GM19463 (cell line): ENCODE measurements around the gene HLA-DMB.

Experiments used
- ATAC-seq: cut with Tn5 transposase; IDR thresholded peaks from one replicate; pipeline ENCODE4 v1.9.1; 2021; ENCODE audit warnings: mild to moderate bottlenecking, moderate library complexity; ENCODE audit not compliant: unreplicated experiment

HLA-DMB gene

DNA sequence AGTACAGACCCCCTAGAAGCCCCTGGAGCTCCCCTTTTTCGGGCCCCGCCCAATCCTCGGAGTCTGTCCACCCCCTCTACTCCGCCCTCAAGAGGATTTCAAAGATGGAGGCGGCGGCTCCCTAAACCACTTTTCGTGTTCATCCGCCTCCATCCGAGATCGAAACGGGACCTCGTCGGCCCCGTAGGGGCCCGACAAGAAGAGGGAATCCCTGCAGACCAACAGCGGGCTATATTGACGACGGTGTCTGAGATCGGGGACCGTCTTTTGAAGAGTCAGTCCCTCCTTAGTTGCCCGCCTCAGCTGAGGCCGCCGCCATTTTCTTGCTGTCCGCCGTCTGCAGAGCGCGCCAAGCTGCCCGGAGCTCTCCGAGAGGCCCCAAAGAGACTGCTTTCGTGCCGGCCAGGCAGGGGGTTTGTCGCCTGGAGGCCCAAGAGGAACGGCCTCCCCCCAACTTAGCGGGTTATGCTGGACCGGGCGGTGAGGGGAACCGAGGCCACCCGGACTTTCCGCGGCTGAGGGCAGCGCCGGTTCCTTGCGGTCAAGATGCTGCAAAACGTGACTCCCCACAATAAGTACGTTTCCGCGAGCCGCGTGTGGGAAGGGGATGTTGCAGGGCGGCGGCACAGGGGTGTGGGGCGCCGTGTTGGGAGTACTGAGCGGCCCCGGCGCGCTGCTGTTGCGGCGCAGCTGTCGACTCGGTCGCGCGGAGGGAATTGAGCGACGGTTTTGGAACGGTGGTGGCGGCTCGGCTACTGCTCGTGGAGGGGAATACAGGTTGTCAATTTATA, 31.7 kb upstream of the HLA-DMB start:
- ATAC-seq = no peak

DNA sequence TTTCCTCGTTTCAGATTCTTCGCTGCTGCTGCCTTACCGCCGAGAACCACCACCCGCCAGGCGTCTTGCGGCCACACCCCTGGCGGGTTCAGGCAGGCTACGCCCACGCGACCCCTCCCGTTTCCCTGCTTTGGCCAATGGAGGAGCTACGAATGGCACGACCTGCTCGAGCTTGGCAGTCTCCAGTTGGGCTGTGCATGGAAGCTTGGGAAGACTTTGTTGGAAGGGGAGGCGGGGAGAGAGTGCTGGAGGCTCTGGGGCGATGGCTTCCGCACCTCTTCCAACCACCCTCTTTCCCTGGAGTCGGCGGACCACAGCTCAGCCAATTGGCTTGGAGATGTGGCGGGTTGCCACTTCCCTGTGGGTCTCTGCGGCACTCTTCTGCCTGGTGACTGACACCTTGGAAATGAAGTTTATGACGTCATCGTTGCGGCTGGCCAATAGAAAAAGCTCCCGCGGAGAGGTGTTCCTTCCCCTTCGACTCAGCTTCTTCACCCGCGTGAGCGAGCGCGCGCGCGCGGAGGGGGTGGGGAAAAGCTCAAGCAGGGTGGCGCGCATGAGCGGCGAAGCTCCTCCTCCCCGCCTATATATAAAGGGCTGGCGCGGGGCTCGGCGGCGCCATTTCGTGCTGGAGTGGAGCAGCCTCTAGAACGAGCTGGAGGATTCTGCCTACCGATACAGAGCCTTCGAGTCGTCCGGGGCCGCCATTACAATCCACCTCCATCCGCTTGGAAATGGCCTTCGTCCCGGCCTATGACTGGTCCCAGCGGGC, 30.9 kb upstream of the HLA-DMB start:
- peak; percentile 45 for ATAC-seq

DNA sequence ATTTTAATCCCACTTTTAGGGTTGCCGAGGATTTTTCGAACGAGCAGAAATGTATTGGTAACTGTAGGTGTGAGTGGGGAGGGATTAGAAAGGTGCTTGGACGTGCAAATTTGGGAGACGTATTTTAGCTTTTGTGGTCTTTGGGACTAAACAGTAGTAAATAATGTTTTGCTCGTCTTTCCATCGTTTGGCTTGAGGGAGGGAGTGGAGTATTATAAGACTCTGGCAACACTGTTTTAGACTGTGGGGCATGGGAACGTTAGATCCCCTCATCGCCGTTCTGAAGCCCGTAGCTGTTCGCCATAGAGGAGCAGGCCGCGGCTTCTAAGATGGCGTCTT, 30.4 kb upstream of the HLA-DMB start:
- ATAC-seq = no peak

DNA sequence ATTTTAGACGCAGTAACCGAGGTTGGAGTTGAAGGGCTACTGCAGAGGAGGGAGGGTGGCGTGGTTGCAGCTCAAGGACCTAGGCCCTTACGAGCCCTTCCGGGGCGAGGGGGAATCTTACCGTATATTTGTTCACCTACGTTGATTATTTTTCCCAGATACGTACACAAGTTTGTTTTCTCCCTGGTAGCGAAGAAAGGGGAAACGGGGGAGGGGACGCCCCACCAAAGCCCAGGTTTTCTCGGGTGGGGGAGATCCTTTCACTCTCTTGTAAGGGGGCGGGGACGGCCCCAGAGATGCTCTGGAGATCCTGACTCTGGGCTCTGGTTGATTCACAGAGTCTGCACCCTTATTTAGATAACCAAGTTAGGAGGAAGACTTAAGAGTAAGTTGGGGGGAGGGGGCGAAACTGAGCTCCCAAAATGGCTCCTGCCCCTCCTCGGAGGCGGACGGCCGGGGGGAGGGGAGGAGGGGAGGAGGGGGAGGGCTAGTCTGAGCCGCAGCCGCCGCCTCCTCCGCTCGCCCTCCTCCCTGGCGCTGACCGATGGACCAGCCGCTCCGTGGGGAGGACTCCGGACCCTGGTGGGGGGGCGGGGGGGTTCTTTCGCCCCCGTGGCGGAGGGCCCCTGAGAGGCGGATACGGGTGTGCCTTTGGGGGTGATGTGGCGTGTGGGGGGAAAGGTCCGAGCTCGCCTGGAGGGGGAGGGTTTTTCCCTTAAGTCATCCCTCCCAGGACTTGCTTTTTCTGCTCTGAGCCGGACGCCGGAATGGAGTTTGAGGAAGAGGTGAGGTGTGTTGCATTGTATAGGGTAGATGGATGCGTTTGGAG, 29.8 kb upstream of the HLA-DMB start:
- ATAC-seq = no peak

DNA sequence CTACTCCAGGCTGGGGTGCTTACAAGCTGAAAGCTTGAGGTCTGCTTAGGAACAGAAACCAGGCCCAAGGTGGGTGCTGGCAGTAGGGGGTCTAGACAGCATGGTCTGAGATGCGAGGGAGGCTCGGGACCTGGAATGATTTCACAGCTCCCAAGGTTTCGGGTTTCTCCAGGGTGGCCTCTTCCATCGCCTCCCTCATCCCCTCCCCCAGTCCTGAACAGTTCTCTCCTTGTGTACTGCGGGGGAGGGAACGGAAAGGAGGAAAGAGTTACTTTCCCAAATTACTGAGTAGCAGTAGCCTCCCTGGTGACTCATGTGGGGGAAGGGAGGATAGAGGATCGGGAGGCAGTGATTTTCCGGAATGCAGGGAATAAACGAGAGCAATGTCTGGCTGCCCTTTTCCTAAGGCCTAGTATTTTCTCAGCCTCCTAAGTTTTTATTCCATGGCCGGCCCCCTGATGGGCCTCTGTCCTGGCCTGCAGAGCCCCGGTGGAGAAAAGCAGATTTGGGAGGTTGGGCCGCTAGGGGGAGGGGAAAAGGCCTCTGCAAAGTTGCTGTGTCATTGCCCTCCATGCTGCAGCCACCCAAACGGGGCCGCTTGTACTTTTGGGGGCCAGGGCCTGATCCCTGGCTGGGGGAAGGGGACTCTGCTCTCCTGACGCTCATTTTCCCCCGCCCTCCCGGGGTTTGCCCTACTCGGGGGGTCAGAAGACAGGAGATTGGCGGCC, 29.0 kb upstream of the HLA-DMB start:
- no peak for ATAC-seq

DNA sequence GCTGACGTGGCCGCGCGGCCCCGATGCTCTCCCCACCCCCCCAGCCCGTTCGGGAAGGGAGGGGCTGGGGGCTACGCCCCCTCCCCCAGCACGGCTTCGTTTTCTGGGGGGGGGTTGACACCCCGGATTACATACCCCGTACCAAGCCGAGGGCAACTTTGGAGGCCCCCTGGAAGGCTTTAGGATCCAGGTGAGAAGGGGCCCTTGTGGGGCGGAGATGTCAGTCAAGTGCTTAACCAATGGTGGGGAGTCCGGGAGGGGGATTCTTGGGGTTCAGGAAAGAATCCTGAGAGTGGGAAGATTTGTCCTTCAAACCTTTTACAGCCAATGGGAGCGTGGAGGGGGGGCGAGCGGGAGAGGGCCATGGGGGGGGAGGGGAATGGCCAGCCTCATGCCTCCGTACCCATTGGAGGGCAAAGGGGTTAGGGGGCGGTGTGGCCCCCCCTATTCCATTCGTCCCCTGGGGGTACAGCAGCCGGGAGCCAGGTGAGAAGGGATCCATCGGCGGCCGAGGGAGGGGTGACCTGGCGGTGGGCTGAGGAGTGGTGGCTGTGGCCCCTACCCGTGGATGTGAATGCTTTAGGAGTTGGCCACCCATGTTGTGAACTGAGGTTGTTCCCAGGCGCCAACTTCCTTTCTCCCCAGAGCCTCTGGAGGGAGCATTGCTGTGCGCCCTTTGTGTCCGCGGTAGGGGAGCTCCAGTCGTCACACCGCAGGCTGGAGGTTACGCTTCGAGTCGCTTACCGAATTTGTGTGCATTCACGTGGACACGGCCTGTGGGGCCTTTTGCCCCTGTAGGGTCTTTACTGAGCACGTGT, 28.2 kb upstream of the HLA-DMB start:
- no peak for ATAC-seq

DNA sequence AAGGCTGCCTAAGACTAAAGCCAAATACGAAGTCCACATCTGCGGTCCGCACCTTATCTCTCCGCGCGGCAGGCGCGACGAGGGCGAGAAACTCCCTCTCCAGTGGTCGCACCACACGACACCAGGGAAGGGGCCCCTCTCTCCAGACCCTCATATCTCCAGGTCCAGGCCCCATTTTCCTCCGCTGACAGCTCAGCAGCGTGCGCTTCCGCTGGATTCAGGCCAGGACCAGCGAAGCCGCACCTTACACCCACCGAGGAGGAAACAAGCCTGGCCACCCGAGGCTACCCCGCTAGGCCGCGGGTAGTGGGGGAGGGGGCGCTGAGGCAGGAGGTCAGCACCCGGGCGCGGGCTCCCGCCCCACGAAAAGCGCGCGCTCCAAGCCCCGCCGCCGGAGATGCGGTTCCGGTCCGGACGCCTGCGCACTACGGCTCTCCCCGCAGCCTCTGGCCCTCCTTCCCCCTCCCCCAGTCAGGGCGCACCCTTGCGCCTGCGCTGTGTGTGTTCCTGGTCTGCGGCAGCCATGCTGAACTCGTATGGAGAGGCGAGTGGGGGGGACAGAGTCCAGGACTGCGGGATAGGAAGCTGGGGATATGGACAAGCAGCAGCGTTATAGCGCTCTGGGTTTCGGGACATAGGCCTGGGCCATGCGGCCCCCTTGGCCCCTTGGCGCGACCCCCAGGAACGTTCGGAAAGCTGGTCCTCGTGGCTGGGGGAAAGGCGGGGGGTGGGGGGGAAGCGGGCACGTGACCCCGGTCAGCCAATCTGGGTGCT, 27.5 kb upstream of the HLA-DMB start, which contains the start of gene BRD2:
Gene BRD2 (plus strand): TSS at position 502 of the 774 bp plus-strand sequence. CDS start 4,305 bp downstream, outside the sequence.
- no peak for ATAC-seq

DNA sequence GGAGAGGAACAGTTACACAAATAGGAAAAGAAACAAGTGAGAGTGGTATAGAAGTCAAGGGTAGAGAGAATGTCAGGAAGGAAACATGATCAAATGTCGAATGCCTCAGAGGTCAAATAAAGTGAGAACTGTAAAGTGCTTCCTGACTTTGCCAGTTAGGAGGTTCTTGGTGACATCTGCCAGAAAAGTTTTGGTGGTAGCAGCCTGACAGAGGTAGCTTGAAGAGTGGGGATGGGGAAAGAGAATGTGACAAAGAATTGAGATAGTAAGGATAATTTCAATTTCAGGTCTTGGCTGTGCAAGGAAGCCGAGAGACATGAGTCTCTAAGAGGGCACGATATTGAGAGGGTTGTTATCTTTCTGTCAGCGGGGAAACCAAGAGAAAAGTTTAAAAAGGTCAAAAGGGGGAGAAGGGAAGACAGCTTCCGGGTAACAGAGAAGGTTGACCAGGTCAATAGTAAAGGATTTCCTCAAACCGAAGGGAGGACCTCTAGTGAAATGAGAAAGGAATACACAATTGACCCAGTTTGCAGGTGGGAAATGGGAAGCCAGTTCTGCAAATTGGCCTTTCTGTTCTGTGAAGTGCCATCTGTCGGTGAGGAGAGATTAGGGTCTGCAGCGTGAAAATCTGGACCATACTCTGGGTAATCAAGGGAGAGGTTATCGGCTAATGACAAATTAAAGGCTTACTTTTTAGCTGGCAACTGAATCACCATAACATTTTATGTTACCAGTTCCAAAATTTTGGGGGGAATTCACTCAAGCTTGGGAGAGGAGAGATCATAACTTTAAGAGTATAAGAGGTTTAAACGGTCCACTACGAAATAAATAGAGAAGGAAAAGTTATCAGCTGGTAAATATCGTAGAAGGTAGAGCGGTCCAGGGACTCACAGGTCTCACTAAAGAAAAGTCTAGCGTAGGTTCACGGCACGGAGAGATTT, 26.6 kb upstream of the HLA-DMB start:
- no peak for ATAC-seq

DNA sequence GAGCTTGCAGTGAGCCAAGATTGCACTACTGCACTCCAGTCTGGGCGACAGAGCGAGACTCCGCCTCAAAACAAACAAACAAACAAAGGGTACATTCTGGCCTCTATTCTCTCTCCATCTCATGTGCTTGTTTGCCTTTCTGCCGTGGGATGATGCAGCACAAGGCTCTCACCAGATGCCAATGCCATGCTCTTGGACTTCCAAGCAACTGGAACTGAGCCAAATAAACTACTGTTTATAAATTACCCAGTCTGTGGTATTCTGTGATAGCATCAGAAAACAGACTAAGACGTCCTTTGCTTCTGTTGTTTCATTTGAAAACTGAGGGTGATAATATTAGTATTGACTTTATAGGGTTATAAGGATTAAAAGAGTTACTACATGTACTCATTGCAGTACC, 23.9 kb upstream of the HLA-DMB start:
- ATAC-seq = no peak

DNA sequence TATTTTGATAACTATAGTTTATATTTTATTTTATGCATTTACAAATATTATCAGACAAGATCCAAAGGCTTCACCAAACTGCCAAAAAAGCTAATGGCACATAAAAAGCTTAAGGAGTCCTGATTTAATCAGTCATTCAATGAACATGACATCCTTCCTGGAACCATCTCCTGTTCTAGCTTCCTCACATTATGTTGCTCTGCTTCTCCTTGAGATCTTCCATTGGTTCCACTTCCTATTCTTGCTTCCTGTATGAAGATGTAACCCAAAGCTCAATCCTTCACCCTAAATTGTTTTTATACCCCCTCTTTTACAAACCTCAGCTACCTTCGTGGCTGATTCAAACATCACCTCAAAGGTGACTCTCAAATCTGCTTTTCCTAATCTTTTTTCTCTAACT, 23.0 kb upstream of the HLA-DMB start:
- no peak for ATAC-seq

DNA sequence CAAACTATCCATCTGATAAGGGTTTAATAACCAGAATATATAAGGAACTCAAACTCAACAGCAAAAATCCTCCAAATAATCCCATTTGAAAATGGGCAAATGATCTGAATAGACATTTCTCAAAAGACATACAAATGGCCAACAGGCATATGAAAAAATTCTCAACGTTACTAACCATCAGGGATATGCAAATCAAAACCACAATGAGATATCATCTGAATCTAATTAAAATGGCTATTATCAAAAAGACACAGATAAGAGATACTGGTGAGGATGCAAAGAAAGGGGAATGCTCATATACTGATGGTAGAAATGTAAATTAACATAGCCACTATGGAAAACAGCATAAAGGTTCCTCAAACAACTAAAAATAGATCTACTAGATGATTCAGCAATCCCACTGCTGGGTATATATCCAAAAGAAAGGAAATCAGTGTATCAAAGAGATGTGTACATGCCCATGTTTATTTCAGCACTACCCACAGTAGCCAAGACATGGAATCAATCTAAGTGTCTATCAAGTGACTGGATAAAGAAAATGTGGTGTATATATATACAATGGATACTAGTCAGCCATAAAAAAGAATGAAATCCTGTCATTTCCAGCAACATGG, 21.5 kb upstream of the HLA-DMB start:
- no peak for ATAC-seq

DNA sequence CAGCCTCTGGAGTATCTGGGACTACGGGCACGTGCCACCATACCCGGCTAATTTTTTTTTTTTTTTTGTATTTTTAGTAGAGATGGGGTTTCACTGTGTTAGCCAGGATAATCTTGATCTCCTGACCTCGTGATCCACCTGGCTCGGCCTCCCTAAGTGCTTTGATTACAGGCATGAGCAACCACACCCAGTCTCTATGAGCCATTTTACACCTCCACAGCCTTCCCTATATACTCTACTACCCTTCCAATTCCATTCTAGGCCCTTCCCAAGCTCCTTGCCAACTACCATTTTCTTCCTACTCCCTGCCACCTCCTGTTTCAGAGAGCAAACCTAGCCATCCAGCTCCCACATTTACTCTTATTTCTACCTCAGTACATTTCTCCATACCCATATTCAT, 19.7 kb upstream of the HLA-DMB start:
- no peak for ATAC-seq

DNA sequence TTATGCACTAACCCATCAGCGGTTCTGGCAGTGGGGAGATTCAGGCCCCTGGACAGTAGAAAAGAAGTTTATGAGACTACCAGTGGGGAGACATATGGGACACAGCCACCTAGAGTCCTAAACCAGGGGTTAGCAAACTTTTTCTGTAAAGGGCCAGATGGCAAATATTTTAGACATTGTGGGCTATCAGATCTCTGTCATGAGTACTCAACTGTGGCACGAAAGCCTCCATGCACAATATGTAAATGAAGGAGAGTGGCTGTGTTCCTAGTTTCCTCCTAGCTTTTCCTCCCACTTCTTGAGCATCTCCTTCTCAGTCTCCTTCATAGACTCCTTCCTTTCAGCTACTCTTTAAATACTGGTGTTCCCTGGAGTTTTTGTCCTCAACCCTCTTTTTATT, 15.3 kb upstream of the HLA-DMB start:
- no peak for ATAC-seq

DNA sequence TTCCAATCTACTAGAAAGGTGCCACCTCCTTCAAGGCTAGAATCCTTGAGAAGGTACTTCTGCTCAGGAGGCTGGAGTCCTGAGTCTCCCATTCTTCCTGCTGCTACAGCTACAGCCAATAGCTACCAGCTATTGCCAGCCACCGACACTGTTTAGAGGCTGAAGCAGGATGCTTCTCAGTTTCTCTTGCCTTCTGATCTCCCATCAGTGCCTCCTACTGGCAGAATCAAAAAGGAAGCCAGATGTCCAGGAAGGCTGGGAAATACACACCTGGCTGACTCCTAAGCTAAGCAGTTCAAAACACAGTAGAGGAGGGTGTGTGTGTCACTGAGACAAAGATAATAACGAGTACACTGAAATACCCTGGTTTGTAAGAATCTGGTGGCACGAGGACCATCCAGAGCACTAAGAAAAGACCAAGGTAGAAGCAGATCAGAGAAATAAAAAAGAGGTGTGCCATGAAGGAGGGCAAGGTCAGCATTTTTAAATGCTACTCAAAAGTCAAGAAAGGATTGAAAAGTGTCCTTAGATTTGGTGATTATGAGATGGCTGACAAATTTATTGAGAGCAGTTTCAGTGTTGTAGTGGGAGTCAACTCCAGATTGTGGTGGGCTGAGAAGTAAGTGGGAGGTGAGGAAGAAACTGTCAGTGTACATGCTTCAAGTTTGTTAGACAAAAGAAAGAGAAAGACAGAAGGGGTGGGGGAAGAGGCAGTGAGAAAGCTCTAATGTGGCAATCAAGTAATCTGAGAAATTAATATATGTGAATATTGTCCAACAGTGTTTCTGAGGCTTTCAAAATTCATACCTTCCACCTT, 14.4 kb upstream of the HLA-DMB start:
- ATAC-seq = no peak

DNA sequence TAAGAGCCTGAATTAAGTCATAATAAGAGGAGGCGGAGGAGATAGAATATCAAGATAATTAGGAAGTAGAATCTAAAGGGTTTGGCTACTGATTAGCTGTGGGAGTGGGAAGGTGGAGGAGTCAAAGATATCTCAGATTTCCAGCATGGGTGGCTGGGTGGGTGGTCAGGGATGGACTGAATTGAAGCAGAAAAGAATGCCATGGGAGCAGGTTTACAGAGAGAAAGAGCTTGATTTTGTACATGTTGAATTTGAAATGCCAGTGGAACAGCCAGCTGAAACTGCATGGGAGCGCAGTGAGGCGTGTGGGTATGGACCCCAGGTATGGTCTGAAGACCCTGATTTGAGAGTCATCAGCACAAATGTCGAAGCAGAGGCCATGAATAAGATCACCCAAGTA, 13.4 kb upstream of the HLA-DMB start:
- ATAC-seq = no peak

DNA sequence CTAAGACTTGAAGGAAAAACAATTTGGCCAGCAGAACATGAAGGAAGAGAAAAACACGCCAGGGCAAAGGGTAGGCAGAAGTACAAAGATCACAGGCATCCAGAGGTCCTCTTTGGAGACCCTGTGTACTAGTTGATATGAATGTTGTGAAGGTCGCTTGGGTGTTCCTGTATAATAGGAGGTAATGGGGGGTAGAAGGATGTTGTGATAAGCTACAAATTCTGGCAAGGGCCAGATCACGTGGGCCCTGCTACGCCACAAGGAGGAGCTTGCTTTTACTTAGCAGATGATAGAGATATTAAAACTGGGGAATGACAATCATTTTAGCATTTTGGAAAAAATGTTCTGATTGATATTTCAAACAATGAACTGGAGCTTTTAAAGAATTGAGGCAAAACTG, 12.9 kb upstream of the HLA-DMB start:
- no peak for ATAC-seq
